Nephron (organoid): ENCODE data around the gene ZNF613.
A peak's percentile ranks its signal among the peaks of the same experiment; 100 is the strongest.
"Not testable (repeated sequence)": the region's sequence is repeated elsewhere in the genome, so short reads cannot be mapped to it uniquely, and the experiment has no call there.

Experiments
- H3K27ac Mint-ChIP-seq, 3 experiments: 2 replicates each; pipeline ENCODE4 v1.8.0; 2020; ENCODE audit warnings: mixed read lengths in 3 of 3, mild to moderate bottlenecking in 2 of 3, moderate library complexity in 1 of 3
- H3K27me3 Mint-ChIP-seq: 2 replicates; pipeline ENCODE4 v1.8.0; 2021; ENCODE audit warnings: low read depth, mild to moderate bottlenecking, moderate library complexity, mixed read lengths
- H3K36me3 Mint-ChIP-seq: 2 replicates; pipeline ENCODE4 v1.8.0; 2020; ENCODE audit warnings: low read depth, mixed read lengths
- H3K4me1 Mint-ChIP-seq: 2 replicates; pipeline ENCODE4 v1.8.0; 2020; ENCODE audit warnings: mixed read lengths
- H3K4me3 Mint-ChIP-seq, 3 experiments: 2 replicates each; pipeline ENCODE4 v1.8.0; 2020; ENCODE audit warnings: mild to moderate bottlenecking in 3 of 3, mixed read lengths in 3 of 3, moderate library complexity in 2 of 3
- H3K9me3 Mint-ChIP-seq: 2 replicates; pipeline ENCODE4 v1.8.0; 2020; ENCODE audit warnings: mixed read lengths
- CTCF ChIP-seq, 3 experiments: fragments of 200-600 bp; sonication (generic); IDR thresholded peaks; one replicate each; pipeline ENCODE4 v1.5.0; 2021; ENCODE audit warnings: antibody characterized with exemption in 3 of 3; ENCODE audit not compliant: unreplicated experiment in 3 of 3

ZNF613 gene

GRCh38 chr19:51959791-51960190 is 32.5 kb downstream of the ZNF613 start:
- Mint-ChIP-seq H3K27ac (peak overlapping the region in 2 of 3 experiments; percentile 38 to 68), H3K36me3 (peaks cover 76% of the 10 kb centered on the region)

DNA sequence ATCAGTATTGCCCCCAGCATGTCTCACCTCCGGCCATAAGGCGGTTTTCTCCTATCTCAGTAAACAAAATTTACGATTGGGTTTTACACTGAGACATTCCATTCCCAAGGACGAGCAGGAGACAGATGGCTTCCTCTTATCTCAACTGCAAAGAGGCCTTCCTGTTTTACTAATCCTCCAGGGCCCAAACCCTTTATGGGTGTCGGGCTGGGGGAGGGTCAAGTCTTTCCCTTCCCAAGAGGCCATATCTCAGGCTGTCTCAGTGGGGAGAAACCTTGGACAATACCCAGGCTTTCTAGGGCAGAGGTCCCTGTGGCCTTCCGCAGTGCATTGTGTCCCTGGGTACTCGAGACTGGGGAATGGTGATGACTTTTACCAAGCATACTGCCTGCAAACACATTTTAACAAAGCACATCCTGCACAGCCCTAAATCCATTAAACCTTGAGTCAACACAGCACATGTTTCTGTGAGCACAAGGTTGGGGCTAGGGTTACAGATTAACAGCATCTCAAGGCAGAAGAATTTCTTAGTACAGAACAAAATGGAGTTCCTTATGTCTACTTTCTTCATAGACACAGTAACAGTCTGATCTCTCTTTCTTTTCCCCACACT is 33.5 kb downstream of the ZNF613 start:
- H3K36me3 Mint-ChIP-seq: peaks cover 82% of the 10 kb centered on the region
- not testable (repeated sequence) for H3K27me3 Mint-ChIP-seq, H3K4me3 Mint-ChIP-seq, H3K4me1 Mint-ChIP-seq
- H3K9me3 Mint-ChIP-seq: peaks cover 62% of the 10 kb centered on the region
- peak overlapping the region in 2 of 3 experiments; percentile 38 to 68 for H3K27ac Mint-ChIP-seq

More at GRCh38 chr19:51959791-51960190, 32.5 kb downstream of the ZNF613 start:
- no peaks in the 10 kb centered on the region for H3K27me3 Mint-ChIP-seq
- peaks cover 6% of the 10 kb centered on the region for H3K4me1 Mint-ChIP-seq
- H3K4me3 Mint-ChIP-seq: no peak overlapping the region
- TF ChIP-seq CTCF (IDR thresholded peaks at IDR 0.05; ENCODE audit: unreplicated experiment in 3 of 3): no peak
- peaks cover 56% of the 10 kb centered on the region for H3K9me3 Mint-ChIP-seq

DNA sequence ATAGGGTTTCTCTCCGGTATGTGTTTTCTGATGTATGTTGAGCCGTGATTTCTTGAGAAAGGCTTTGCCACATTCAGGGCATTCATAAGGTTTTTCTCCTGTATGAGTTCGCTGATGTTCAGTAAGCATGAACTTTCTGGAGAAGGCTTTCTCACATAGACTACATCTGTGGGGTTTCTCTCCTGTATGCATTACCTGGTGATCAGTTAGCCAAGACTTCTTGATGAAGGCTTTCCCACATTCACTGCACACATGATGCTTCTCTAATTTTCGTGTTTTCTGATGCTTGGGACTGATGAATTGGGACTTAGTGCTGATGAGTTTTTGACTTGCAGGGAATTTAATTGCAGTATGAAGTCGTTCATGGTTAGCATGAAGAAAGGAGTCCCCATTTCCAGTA is 38.3 kb downstream of the ZNF613 start:
- Mint-ChIP-seq H3K4me3 (no peak overlapping the region), H3K9me3 (peaks cover 74% of the 10 kb centered on the region), H3K27ac (no peak overlapping the region), H3K27me3 (no peaks in the 10 kb centered on the region), H3K36me3 (peaks cover 94% of the 10 kb centered on the region), H3K4me1 (no peaks in the 10 kb centered on the region)
- no peak for TF ChIP-seq CTCF (IDR thresholded peaks at IDR 0.05; ENCODE audit: unreplicated experiment in 3 of 3)

GRCh38 chr19:51970718-51971117 is 43.4 kb downstream of the ZNF613 start:
- Mint-ChIP-seq H3K27ac (no peak overlapping the region), H3K4me1 (no peaks in the 10 kb centered on the region), H3K9me3 (peaks cover 73% of the 10 kb centered on the region), H3K4me3 (no peak overlapping the region), H3K36me3 (peaks cover 97% of the 10 kb centered on the region), H3K27me3 (no peaks in the 10 kb centered on the region)
- TF ChIP-seq CTCF (IDR thresholded peaks at IDR 0.05; ENCODE audit: unreplicated experiment in 3 of 3): no peak

DNA sequence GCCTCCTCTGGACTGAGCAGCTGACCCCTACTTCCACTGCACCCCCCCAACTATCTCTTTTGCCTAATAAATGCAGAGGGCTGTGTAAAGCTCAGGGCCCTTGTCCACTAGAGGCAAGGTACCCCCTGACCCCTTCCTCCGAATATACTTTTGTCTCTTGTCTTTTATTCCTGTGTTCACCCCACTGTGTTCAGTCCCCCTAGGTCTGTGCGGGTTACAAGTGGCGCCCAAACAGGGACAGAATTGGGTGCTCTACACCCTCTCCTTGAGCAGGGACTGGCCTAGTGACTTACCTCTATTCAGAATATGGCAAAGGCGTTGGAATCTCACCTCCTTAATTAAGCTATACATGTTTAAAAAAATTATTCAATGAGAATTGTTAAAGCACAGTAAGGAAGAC is 44.4 kb downstream of the ZNF613 start:
- no peaks in the 10 kb centered on the region for H3K4me1 Mint-ChIP-seq

DNA sequence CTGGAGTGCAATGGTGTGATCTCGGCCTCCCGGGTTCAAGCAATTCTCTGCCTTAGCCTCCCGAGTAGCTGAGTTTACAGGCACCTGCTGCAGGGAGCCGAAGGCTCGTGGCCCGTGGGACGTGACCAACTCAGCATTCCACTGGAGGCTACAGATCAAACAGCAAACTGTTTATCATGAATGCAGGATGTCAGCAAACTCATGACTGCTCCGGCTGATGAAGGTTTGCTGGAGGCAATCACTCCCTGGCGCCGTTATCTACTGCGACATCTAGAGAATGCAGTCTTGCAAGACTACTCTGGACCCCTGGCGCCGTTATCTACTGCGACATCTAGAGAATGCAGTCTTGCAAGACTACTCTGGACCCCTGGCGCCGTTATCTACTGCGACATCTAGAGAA is 48.5 kb downstream of the ZNF613 start:
- H3K9me3 Mint-ChIP-seq: peaks cover 84% of the 10 kb centered on the region
- H3K27me3 Mint-ChIP-seq, H3K4me1 Mint-ChIP-seq, H3K27ac Mint-ChIP-seq, H3K4me3 Mint-ChIP-seq: not testable (repeated sequence)
- peaks cover 99% of the 10 kb centered on the region for H3K36me3 Mint-ChIP-seq

More for the DNA sequence above, 44.4 kb downstream of the ZNF613 start:
- Mint-ChIP-seq H3K27me3 (no peaks in the 10 kb centered on the region), H3K27ac (no peak overlapping the region), H3K9me3 (peaks cover 75% of the 10 kb centered on the region), H3K36me3 (peaks cover 96% of the 10 kb centered on the region), H3K4me3 (no peak overlapping the region)
- TF ChIP-seq CTCF (IDR thresholded peaks at IDR 0.05; ENCODE audit: unreplicated experiment in 3 of 3): no peak

DNA sequence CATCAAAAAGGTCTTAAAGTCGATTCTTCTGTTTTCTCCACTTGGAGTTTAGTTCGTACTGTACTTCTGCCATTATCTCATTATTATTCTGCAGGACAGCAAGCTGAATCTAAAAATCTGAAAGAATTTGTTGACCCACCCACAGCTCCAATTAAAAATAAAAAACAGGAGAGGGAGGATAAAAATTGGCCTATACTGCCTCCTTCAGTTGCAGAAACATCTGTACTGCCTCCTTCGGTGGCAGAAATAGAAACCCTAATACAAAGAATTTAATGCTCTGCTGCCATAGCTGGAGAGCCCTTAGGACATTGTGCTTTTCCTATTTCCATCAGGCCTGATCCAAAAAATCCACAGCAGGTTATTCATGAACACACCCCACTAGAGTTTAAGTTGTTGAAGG is 49.6 kb downstream of the ZNF613 start:
- Mint-ChIP-seq H3K4me3 (no peak overlapping the region), H3K27me3 (peaks cover 4% of the 10 kb centered on the region), H3K4me1 (no peaks in the 10 kb centered on the region), H3K27ac (no peak overlapping the region), H3K36me3 (peaks cover 99% of the 10 kb centered on the region), H3K9me3 (peaks cover 83% of the 10 kb centered on the region)
- TF ChIP-seq CTCF (IDR thresholded peaks at IDR 0.05; ENCODE audit: unreplicated experiment in 3 of 3): no peak
